ENCODE data around the gene PKN1. TPM values are rescaled to one million over a fixed set of nuclear protein-coding genes. Genes with fewer than 3 reads are reported as not detected.

PKN1 gene
- total RNA-seq, 1 experiment from 2014 or later, result 98.6 TPM

DNA sequence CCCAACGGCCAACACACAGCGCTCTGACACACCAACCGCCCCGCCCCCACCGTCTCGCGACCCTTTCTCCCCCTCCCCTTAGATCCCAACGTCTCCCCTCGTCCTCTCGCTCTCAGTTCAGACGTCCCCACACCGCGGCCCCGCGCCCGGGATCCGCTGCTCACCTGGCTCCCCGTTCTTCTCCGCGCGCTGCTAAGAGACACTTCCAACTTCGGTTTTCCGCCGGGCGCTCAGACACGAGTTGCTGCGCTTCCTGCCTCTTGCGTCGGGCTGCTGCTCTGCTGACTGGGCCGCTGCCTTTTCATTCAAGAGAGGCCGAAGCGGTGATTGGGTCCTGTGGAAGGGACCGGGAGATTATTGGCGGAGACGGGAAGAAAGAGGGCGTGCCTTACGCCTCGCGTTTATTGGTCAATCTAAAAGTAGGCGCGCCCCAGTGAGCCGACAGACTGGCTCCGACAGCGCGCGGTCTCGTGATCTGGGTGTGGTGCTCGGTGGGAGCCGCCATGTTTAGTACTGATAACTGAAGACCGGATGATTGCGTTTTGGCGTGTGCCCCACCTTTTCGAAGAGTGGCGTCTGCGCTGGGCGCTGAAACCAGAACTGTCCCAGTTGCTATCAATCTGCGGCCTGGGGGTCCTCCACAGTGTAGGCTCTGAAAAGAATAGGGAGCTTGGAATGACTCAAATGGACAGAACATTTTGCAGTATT lies 13.8 kb upstream of the PKN1 start, which contains the start of gene DDX39A:
Gene DDX39A, minus strand, starts transcription at position 236 of the 708 bp plus-strand sequence. CDS start 6,121 bp downstream, outside the sequence.
- in situ Hi-C loops (cut with HindIII; ENCODE audit: low sequenced_read_pairs), result loop anchor here (10.0 kb wide), 1 partner anchor 154 kb away; no protein-coding TSS in a partner anchor
- peak; percentile 99 for DNase-seq (ENCODE audit: low spot score)

DNA sequence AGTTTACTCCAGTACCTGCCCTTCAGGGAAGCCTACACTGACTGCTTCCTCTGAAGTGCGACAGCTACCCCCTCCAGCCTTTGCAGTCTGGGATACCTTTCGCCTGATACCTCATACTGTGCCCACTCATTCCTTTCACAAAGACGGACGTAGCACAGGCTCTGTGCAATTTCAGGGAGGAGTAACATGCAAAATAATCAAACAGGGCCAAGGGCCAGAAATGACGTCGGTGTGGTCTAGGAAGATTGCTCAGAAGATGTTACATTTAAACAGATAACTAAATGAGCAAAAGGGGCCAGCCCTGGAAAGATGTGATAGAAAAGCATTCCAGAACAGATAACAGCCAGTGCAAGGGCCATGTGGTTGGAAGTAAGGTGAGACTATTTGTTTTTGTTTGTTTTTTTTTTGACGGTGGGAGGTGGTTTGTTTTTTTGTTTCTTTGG lies 7.4 kb upstream of the PKN1 start:
- DNase-seq (ENCODE audit: low spot score), result no peak
- in situ Hi-C loops (cut with HindIII; ENCODE audit: low sequenced_read_pairs), result no loop called here

DNA sequence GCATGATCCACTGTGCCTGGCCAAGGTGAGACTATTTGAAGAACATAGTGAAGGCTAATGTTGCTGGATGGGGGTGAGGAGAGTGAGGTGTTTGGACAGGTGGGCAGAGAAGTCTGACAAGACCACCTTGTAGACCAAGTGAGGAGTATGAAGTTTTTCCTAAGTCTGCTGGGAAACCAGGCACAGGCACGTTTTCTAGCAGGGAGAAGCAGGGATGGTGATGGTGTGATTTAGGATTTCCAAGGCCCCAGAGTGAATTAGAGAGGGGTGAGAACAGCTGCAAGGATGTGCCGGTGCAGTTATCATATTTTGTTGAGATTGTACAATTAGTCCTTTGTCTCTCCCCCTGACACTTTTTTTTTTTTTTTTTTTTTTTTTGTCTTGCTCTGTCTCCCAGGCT lies 5.6 kb upstream of the PKN1 start:
- in situ Hi-C loops (cut with HindIII; ENCODE audit: low sequenced_read_pairs), result no loop called here
- no peak for DNase-seq (ENCODE audit: low spot score)

DNA sequence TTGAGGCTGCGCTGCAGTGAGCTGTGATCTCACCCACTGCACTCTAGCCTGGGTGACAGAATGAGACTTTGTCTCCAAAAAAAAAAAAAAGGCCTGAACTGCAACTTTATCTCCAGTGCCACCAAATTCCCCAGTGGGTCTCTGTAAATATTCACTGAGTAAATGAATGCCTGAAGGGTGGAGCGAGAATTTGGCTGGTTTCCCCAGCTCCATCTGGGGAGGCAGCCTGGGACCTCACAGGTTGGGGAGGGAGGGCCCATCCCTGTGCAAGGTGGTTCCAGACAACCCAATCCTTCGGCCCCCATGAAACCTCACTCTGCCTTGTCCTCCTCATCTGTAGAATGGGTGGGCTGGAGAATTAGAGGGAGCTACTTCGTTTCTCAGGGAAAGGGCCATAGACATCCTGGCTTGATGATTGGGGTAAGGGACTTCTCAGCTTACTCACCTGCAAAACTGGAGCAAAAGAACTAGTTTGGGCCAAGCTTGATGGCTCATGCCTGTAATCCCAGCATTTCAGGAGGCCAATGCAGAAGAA lies 4.2 kb upstream of the PKN1 start:
- in situ Hi-C loops (cut with HindIII; ENCODE audit: low sequenced_read_pairs), result no loop called here
- no peak for DNase-seq (ENCODE audit: low spot score)

DNA sequence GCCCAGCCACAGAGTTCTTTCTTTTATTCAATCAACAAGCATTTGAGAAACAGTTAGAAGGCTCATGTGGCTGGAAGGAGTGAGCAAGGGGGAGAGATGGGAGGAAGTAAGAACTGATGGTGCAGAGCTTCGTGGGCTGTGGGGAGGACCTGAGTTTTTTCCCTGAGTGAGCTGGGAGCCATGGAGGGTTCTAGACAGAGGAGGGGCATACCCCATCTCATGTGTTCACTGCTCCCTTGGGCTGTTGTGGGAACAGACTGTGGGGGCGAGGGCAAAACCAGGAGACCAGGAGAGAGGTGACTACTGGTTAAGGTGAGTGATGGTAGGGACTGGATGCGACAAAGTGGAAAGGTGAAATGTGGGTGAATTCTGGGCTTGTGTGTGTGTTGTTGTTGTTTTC lies 2.4 kb upstream of the PKN1 start:
- no peak for DNase-seq (ENCODE audit: low spot score)
- in situ Hi-C loops (cut with HindIII; ENCODE audit: low sequenced_read_pairs), result no loop called here

DNA sequence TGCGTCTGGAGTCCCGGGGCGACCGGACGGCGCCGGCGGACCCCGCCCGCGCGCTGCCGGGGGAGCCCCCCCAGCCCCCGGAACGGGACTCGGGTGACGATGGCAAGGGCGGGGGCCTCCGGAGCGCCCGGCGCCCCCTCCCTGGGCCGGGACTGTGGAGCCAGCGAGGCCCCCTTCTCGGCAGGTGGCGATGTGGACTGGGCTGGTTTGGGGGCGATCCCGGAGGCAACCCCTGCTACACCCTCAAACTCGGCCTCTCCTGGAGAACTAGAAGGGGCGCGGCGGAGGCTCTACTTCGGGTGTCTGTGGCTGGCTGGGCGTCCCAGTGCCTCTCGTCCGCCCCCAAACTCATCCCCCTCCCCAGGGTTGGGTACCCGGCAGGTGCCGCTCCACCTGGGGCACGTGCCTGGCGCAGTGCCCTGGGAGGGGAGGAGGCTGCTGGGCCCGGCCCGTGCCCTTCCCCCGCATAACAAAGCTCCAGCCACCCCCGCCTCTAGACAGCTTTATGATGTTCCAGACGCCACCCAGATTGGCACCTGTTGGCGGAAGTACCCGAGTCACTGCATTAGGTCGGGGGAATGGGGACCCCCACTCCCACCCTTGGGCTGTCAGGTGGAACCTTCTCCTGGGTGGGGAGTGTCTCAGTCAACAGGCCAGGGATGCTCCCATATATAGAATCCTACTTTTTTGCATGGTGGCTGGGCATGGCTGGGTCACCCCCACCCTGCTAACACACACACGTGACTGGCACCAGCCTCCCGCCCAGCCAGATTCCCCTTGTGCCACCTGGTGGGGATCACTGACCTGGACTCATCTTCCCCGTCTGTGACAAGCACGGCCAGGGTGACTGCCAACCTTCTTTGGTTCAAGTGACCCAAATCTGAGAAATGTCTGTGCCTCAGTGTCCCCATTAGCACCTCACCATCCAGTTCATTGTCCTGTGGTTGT lies 722 bp downstream of the PKN1 start:
- in situ Hi-C loops (cut with HindIII; ENCODE audit: low sequenced_read_pairs), result no loop called here

DNA sequence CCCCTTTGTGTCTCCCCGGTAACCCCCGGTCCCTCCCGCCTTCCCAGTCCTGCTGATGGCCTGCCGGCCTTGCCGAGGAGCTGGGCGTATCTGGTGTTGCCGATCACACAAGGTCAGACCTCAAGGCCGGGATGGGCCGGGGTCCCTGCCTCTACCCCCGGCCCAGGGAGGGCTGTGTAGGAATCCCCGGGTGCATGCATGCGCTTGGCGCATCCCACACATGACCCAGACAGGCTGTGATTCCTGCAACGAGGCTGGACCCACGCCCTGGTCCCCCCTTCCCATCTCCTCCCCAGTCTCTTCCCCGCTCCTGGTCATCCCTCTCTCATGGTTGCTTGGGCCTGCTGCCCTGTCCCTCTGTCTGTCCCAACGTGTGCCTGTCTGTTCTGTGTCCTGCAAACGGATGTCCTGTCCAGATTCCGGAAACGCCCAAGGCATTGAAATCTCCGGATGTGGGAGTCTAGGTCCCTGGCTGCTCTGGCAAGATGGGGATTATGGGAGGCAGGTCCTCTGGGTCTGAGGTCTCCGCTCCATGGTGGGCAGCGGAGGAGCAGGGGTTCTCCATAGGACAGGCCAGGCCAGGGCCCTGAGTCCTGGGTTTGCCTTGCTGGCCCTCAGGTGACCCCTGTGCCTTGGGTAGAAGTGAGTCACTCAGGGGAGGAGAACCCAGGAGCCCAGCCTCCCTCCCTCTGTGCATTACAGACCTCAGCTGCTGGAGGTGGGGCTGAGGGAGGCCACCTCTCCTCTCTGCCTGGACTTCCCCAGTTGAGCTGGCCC lies 1.6 kb downstream of the PKN1 start:
- peak; percentile 11 for DNase-seq (ENCODE audit: low spot score)
- in situ Hi-C loops (cut with HindIII; ENCODE audit: low sequenced_read_pairs), result no loop called here

More for the DNA sequence above, 722 bp downstream of the PKN1 start:
- peak; percentile 47 for DNase-seq (ENCODE audit: low spot score)

DNA sequence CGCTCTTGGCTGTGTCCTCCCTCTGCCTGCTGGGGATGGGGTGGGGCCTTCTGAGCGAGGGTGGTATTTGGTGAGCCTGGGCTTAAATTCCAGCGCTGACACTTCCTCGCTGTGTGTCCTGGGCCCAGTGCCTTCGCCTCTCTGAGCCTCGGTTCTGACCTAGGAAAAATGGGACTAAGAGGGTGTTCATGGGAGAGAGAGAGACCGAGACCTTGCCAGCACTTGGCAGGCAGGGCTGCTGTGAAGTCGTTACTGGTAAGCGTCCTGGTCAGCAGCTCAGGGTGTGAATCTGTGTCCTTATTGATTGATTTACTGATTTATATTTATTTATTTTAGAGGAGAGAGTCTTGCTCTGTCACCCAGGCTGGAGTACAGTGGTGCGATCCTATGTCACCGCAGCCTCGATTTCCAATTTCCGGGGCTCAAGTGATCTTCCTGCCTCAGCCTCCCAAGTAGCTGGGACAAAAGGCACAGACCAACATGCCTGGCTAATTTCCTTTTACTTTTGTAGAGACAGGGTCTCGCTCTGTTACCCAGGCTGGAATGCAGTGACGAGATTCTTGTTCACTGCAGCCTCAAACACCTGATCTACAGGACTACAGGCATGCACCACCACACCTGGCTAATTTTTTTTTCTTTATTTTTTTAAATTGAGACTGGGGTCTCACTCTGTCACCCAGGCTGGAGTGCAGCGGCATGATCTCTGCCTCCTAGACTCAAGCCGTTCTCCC lies 2.4 kb downstream of the PKN1 start:
- DNase-seq (ENCODE audit: low spot score), result peak; percentile 11
- in situ Hi-C loops (cut with HindIII; ENCODE audit: low sequenced_read_pairs), result no loop called here

DNA sequence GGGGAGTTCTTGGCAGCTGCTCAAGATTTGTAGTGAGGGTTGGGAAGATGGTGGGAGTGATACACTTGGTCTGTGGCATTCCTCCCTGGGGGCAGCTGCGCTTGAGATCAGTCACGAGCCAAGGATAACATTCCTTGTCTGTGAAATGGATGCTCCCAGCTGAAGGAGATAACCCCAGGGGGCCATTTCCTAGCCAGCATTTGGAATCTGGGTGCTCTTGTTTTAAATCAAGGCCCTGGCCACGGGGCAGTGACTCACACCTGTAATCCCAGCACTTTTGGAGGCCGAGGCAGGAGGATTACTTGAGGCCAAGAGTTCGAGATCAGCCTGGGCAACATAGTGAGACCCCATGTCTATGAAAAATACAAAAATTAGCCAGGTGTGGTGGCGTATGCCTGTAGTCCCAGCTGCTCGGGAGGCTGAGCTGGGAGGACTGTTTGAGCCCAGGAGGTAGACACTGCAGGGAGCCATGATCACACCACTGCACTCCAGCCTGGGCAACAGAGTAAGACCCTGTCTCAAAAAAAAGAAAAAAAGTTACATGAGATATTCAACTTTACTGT lies 4.6 kb downstream of the PKN1 start:
- DNase-seq (ENCODE audit: low spot score), result no peak
- in situ Hi-C loops (cut with HindIII; ENCODE audit: low sequenced_read_pairs), result no loop called here

DNA sequence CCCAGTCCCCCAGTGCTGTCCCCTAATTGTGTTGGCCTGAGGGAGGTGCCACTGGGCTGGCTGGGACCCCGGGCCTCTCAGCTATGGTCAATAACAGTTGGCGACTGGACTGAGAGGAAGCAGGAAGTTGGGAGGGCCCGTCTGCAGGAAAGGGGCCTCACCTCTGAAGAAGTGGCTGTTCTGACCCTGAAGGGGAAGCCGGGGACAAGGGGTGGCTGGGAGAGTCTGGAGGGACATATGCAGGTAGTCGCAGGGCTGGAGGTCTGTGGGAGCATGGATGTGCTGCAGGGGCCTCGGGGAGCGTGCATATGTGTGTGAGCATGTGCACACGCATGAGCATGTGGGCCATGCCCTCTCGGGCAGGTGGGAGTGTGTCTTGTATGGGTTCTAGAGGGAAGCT lies 5.9 kb downstream of the PKN1 start:
- in situ Hi-C loops (cut with HindIII; ENCODE audit: low sequenced_read_pairs), result no loop called here
- DNase-seq (ENCODE audit: low spot score), result no peak

DNA sequence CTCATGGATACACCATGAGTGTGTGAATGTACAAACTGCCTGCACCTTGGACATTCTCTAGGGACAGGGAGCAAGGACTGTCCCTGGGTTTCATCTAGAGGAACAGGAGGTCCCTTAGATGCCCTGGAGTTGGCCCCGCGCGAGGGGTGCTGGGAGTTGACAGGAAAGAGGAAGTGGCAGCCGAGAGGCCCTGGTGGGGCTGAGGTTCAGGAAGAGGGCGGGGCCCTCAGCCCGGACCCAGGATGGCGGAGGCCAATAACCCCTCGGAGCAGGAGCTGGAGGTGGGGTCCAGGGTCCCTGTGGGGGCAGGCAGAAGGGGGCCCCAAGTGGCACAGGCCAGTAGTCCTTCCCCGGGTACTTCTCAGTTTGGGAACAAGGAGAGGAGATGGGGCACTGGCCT lies 6.9 kb downstream of the PKN1 start:
- in situ Hi-C loops (cut with HindIII; ENCODE audit: low sequenced_read_pairs), result no loop called here
- no peak for DNase-seq (ENCODE audit: low spot score)

DNA sequence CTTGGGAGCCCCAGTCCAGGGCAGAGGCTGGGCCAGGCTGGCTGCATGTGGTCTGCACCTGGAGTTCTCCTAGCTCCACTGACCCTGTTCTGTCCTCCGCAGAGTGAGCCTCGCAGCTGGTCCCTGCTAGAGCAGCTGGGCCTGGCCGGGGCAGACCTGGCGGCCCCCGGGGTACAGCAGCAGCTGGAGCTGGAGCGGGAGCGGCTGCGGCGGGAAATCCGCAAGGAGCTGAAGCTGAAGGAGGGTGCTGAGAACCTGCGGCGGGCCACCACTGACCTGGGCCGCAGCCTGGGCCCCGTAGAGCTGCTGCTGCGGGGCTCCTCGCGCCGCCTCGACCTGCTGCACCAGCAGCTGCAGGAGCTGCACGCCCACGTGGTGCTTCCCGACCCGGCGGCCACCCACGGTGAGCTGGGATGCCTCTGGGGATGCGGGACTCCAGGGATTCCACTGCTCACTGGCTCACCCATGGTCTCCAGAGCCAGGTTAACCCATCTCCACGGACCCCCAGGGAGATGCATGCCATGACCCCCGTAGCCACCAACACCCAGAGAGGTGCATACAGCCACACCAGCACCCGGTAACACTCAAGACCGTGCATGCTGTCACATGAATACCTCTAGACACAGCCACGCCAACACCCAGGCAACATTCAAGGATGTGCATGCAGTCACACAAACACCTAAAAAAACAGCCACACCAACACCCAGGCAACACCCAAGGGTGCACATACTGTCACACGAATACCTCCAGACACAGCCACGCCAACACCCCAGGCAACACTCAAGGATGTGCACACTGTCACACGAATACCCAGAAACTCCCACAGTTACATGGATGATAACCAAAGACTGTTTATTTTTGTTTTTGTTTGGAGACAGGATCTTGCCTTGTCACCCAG lies 8.2 kb downstream of the PKN1 start:
- DNase-seq (ENCODE audit: low spot score), result no peak
- in situ Hi-C loops (cut with HindIII; ENCODE audit: low sequenced_read_pairs), result no loop called here

DNA sequence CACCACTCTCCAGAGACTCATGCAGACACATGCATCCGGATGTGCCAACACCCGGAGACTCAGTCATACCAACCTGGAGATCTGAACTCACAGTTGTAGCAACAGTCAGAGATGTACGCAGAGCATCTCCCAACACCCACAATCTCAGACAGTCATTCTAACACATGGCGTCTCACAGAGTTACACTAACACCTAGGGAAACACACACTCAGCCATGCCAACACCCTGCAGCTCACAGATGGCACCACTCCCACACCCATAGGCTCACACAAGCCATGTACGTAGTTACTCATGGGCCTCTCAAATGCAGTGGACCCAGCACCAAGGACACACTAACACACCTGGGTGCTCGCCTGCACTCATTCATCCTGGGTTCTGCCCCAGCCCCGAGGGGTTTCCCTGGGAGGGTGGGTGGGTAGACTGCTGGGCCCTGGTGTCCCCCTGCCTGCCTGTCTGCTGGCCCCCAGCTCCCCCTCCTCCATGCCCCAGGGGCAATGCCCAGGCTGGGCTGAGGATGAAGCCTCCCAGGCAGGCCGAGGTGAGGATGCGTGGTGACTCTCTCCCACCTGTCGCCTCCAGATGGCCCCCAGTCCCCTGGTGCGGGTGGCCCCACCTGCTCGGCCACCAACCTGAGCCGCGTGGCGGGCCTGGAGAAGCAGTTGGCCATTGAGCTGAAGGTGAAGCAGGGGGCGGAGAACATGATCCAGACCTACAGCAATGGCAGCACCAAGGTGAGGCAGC lies 10.0 kb downstream of the PKN1 start:
- peak; percentile 15 for DNase-seq (ENCODE audit: low spot score)
- in situ Hi-C loops (cut with HindIII; ENCODE audit: low sequenced_read_pairs), result no loop called here

DNA sequence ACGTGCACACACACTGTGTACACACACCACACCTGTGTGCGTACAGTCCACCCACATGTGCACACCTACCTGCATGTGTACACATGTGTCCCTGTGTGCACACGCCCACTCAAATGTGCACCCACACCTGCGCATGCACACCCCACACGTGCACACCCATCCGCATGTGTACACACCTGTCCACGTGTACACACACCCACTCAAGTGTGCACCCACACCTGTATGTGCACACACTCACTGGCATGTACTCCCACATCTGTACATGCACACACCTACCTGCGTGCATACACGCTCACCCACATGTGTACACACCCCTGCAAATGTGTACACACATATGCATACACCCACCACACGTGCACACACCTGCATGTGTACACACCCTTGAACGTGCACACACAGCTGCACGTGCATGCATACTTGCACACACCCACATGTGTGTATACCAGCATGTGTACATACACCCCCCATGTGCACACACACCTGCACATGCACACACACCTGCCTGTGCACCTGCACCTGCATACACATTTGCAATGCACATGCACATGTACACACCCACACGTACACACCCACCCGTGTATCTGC lies 10.6 kb downstream of the PKN1 start:
- DNase-seq (ENCODE audit: low spot score), result no peak
- in situ Hi-C loops (cut with HindIII; ENCODE audit: low sequenced_read_pairs), result no loop called here

DNA sequence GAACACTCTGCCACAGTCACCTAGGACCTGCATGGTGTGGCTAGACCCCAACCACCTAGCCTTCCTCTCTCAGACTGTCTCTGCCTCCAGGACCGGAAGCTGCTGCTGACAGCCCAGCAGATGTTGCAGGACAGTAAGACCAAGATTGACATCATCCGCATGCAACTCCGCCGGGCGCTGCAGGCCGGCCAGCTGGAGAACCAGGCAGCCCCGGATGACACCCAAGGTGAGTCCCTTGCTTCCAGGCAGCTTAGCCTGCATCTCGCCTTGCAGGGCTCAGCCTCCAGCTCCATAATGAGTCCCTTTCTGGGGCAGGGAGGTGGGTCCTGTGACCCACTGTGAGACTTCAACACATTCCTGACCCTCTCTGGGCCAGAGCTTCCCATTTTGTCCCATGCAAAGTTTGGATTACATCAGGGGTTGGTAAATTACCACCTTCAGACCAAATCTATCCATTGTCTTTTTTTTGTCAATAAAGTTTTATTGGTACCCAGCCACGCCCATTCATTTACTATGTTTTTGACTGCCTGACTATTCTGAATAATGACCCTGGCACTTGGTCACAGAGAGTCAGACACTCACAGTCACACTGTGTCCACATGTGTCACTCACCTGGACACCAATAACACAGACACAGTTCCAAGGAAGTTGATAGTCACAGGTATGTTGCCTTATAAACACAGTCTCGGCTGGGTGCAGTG lies 13.4 kb downstream of the PKN1 start:
- in situ Hi-C loops (cut with HindIII; ENCODE audit: low sequenced_read_pairs), result no loop called here
- DNase-seq (ENCODE audit: low spot score), result no peak

DNA sequence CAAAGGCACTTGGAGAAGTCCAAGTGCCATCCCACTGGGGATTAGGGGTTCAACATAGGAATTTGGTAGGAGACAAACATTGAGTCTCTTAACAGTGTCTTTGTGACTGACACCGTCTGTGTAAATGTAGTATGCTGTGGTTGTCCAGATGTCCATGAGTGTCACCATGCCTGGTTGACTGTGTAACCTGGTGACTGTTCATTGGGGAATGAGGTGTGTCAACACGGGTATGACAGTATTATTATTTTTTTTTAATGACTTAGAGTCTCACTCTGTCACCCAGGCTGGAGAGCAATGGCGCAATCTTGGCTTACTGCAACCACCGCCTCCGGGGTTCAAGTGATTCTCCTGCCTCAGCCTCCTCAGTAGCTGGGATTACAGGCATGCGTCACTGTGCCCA lies 16.2 kb downstream of the PKN1 start:
- in situ Hi-C loops (cut with HindIII; ENCODE audit: low sequenced_read_pairs), result no loop called here
- no peak for DNase-seq (ENCODE audit: low spot score)
